ENCODE measurements around the gene ADGRD2. TPM values are rescaled to one million over a fixed set of nuclear protein-coding genes. Genes with fewer than 3 reads are reported as not detected.

The ADGRD2 gene
- polyA plus RNA-seq, 1 donor (not counting 4 experiments of a cell fraction or from before 2014, with no cell fraction given), result not detected

DNA sequence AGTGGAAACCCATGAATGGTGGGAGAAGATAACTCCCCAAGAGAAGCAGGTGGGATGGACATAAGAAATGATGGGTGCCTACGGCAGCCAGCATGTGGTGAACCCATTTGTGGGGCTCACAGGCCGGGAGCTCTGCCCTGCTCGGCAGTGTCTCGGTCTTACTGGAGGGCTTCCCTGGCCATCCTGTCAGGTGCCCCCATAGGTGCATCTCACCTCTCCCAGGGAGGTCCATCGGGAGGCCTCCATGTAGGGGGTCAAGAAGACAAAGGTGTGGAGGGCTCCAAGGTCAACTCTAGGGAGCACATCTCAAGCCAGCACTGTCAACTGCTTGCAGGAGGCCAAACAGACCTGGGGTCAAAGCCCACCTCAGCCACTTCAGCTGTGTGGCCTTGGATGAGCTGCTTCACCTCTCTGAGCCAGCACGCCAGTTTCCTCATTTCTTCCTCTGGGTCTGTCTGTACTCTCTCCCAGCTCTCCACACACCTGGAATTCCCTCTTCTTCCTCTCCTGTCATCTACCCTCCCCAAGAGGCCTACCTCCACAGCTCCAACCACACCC, 10.5 kb upstream of the ADGRD2 start:
- Histone ChIP-seq H3K79me2 (ENCODE audit: control insufficient read depth, insufficient read depth, low read length) (no peaks in the 10 kb centered on the region), H2AFZ (ENCODE audit: control insufficient read depth, low read length) (no peak overlapping the region), H3K9ac (ENCODE audit: control insufficient read depth, extremely low read depth, insufficient read depth, low read length) (no peak overlapping the region), H3K36me3 (ENCODE audit: control insufficient read depth in 2 of 2, extremely low read depth in 1 of 2, insufficient read depth in 2 of 2, low read length in 2 of 2) (no peaks in the 10 kb centered on the region), H3K27me3 (ENCODE audit: control insufficient read depth, extremely low read depth, insufficient read depth, low read length) (no peaks in the 10 kb centered on the region), H3K4me3 (ENCODE audit: control insufficient read depth in 2 of 3, extremely low read depth in 1 of 3, insufficient read depth in 2 of 3, low read depth in 1 of 3, low read length in 3 of 3) (no peak overlapping the region), H3K4me1 (ENCODE audit: control insufficient read depth, extremely low read depth, insufficient read depth, low read length) (peaks cover 17% of the 10 kb centered on the region), H3K9me3 (ENCODE audit: control insufficient read depth, low read depth, low read length) (no peaks in the 10 kb centered on the region), H3K9me1 (ENCODE audit: control insufficient read depth, extremely low read depth, insufficient read depth, low read length) (no peaks in the 10 kb centered on the region), H3K27ac (ENCODE audit: control insufficient read depth, insufficient read depth, low read length) (no peak overlapping the region), H3K4me2 (ENCODE audit: control insufficient read depth, extremely low read depth, insufficient read depth, low read depth, low read length) (no peak overlapping the region), H4K20me1 (ENCODE audit: control insufficient read depth, extremely low read depth, insufficient read depth, low read length) (no peaks in the 10 kb centered on the region)
- FAIRE-seq, result no peak
- dilution Hi-C loops (cut with MboI; ENCODE audit: extremely low pct_ligation_motif_present, low sequenced_read_pairs), result no loop called here
- TF ChIP-seq EZH2 (IDR thresholded peaks at IDR 0.05; ENCODE audit: low read length) (no peak), CTCF (optimal IDR thresholded peaks at IDR 0.05 in 1 of 3, IDR thresholded peaks at IDR 0.05 in 1 of 3, conservative IDR thresholded peaks at IDR 0.05 in 1 of 3; ENCODE audit: extremely low read depth in 1 of 3, insufficient read depth in 2 of 3, low read length in 3 of 3) (no peak)
- no peak for DNase-seq (ENCODE audit: low read depth, low spot score)

DNA sequence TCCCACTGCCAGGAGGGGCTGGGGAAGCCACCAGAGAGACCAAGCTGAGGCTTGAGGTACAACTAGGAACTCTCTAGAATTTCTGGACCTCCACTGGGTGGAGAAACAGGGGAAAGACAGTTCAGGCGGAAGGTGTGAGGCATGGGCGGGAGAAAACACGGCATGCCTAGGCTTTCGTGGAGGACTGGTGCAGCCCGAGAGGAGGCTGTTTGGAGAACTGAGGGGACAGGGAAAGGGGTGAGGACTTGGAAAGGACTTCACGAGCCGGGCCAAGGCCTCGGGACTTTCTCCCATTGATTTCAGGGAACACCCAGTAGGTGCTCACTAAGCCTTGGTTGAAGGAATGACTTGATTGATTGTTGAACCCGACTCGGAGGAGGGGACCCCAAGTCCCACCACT, 9.5 kb upstream of the ADGRD2 start:
- dilution Hi-C loops (cut with MboI; ENCODE audit: extremely low pct_ligation_motif_present, low sequenced_read_pairs), result no loop called here
- no peak for DNase-seq (ENCODE audit: low read depth, low spot score)
- H2AFZ ChIP-seq (ENCODE audit: control insufficient read depth, low read length), result no peak overlapping the region
- no peak for TF ChIP-seq EZH2 (IDR thresholded peaks at IDR 0.05; ENCODE audit: low read length)
- no peak for TF ChIP-seq CTCF (optimal IDR thresholded peaks at IDR 0.05 in 1 of 3, IDR thresholded peaks at IDR 0.05 in 1 of 3, conservative IDR thresholded peaks at IDR 0.05 in 1 of 3; ENCODE audit: extremely low read depth in 1 of 3, insufficient read depth in 2 of 3, low read length in 3 of 3)
- no peaks in the 10 kb centered on the region for H4K20me1 ChIP-seq (ENCODE audit: control insufficient read depth, extremely low read depth, insufficient read depth, low read length)
- H3K27ac ChIP-seq (ENCODE audit: control insufficient read depth, insufficient read depth, low read length), result no peak overlapping the region
- H3K4me2 ChIP-seq (ENCODE audit: control insufficient read depth, extremely low read depth, insufficient read depth, low read depth, low read length), result no peak overlapping the region
- no peak overlapping the region for H3K4me3 ChIP-seq (ENCODE audit: control insufficient read depth in 2 of 3, extremely low read depth in 1 of 3, insufficient read depth in 2 of 3, low read depth in 1 of 3, low read length in 3 of 3)
- no peak overlapping the region for H3K9ac ChIP-seq (ENCODE audit: control insufficient read depth, extremely low read depth, insufficient read depth, low read length)
- peaks cover 19% of the 10 kb centered on the region for H3K4me1 ChIP-seq (ENCODE audit: control insufficient read depth, extremely low read depth, insufficient read depth, low read length)
- no peaks in the 10 kb centered on the region for H3K9me3 ChIP-seq (ENCODE audit: control insufficient read depth, low read depth, low read length)
- H3K9me1 ChIP-seq (ENCODE audit: control insufficient read depth, extremely low read depth, insufficient read depth, low read length), result no peaks in the 10 kb centered on the region
- H3K27me3 ChIP-seq (ENCODE audit: control insufficient read depth, extremely low read depth, insufficient read depth, low read length), result no peaks in the 10 kb centered on the region
- no peaks in the 10 kb centered on the region for H3K79me2 ChIP-seq (ENCODE audit: control insufficient read depth, insufficient read depth, low read length)
- FAIRE-seq, result no peak
- H3K36me3 ChIP-seq (ENCODE audit: control insufficient read depth in 2 of 2, extremely low read depth in 1 of 2, insufficient read depth in 2 of 2, low read length in 2 of 2), result no peaks in the 10 kb centered on the region

Data from keratinocyte (primary cell).